M059J (cell line): ENCODE measurements around the gene GATA6. TPM values are rescaled to one million over a fixed set of nuclear protein-coding genes. Genes with fewer than 3 reads are reported as not detected.
A peak's percentile ranks its signal among the peaks of the same experiment; 100 is the strongest.

ENCODE experiments used
- DNase-seq: peaks from one replicate; pipeline ENCODE4 v3.0.0-alpha.2; 2012; ENCODE audit warnings: low read depth
- total RNA-seq: library from RNA; depleted of rRNA; stranded (reverse); fragments of >200 nt; shearing (Covaris generic); gene quantifications from 2 replicates; pipeline ENCODE4 v1.2.3, GENCODE V29; 2014

Gene GATA6
- total RNA-seq, 1 experiment from 2014 or later = 4.6 TPM

DNA sequence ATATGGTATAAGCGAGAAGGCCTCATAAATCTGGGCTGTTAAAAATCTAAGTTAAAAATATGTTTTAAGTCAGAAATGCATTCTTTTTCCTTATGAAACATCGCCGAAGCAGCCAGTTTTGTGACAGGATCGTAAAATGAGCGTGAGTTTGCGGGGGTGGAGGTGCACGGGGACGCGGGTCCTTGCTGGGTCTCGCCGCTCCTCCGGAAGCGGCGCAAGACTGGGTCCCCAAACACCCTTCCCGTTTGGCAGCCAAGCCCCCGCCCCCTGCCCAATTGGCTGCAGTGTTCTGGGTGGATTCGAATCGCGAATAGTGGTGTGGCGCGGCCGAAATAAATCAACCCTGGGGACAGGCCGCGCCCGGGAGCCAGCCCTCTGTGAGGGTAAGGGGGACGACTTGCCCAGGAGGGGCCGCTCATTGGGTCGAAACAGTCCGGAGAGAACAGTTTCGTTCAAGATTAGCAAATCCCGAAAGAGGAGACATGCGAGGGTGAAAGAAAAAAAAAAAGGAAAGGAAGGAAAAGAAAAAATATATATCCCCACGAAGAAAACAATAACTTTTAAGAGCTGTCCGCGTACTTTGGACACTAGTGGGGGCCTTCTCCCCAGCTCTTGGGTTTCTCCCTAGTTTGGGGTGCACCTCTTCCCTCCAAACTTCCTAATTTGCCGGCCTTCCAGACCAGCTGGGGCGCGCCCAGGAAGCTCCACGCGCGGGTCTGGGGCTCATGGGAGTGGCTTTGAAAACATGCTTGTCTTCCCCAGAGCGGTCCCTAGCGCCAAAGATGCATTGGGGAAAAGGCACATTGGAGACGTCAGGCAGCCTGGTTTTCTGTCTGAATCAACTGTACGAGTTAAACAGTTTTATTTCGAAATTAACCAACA, 3.1 kb upstream of the GATA6 start:
- no peak for DNase-seq

DNA sequence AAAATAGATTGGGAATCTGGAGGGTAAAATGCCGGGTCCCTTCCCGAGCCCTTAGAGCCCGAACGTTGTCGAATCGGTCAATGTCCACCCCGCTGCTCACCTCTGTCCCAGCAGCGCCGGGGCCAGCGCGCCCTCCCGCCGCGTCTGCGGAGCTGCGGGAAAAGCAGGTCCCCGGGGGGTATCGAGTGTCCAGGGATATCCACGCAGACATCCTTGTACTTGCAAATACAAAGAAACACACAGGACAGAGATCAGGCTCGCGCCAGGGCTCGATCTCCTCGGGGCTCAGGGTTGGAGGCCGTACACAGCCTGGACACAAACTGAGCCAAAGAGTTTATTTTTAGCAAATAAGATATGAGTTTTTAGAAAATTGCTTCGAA, 2.3 kb upstream of the GATA6 start:
- DNase-seq = no peak

DNA sequence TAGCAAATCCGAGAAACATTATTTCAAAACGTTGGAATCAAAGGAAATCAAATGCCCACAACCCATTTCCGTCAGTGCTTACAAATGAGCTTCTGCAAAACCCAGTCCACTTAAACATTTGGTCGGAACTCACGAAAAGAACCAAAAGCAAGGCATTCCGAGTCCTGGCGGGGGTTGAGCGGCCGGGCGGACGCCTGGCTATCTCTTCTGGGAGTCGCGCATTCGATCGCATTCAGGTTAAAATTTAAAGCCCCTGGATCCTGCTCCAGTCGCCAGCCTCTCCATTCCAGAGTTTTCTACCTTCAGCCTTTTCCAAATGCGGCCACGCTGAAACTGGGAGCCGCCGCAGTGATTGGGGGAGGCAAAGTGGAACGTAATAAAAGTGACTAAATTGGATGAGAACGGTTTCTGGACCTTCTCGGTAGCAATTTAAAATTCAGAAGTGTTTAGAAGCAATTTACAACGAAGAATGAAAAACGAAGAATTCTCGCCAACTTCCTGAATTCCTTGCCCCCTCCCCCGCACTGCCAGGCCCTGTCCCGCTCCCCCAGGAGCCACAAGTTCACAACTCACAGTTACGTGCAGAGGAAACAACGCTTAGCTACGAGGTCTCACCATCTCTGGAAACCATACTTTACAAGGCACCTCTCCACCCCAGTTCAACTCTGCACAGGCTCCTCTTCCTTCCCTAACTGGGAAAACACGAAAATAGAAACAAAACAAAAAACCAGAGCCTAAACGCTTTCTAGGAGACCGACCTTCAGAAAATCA, 1.7 kb upstream of the GATA6 start:
- DNase-seq = peak; percentile 30

DNA sequence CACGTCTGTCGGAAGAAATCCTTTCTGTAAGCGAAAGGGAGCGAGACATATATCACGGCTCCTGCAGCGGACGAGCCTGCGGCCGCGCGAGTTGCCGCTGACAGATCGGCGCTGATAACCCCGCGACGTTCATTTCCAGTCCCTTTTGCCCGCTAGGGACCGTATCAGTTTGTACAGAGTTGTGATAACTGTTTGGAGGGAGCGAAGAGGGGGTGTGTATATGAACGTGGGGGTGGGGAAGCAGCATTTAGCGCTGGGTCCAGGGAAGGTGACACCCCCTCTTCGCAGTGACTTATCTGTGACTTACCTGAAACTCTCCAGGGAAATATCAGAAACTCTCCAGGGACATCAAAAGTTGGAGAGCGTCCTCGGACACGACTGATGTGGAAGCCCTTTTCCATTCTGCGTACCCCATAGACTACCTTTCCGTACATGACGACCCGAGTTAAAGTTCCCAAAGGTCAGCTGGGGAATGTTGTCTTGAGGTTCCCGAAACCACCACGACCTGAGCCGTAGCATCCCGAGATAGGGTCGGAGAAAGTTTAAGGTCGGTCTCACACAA, 948 bp upstream of the GATA6 start:
- peak; percentile 39 for DNase-seq

DNA sequence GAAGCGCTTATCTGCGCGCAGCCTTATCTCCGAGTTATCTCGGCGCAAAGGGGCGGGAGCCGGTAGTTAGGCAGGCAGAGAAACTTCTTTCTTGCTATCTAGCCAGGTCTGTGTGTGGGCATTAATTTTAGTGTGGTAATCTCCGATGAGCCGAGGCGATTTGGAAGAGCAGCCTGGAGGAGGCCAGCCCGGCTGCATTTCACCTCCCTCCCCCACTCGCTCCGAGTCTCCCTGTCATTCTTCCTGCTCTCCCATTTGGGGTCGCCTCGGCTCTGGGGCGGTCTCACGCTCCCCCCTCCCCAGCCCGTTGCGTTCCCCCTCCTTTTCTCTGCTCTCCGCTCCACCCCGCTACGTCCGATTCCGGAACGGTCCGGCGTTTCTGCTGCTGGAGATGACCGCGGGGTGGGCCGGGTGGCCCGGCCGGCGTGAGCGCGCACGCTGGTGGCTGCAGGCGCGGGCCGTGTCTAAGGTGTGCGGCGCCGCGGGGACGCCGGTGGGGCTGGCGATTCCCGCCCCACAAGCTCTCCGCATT, 566 bp downstream of the GATA6 start:
- DNase-seq = peak; percentile 49

DNA sequence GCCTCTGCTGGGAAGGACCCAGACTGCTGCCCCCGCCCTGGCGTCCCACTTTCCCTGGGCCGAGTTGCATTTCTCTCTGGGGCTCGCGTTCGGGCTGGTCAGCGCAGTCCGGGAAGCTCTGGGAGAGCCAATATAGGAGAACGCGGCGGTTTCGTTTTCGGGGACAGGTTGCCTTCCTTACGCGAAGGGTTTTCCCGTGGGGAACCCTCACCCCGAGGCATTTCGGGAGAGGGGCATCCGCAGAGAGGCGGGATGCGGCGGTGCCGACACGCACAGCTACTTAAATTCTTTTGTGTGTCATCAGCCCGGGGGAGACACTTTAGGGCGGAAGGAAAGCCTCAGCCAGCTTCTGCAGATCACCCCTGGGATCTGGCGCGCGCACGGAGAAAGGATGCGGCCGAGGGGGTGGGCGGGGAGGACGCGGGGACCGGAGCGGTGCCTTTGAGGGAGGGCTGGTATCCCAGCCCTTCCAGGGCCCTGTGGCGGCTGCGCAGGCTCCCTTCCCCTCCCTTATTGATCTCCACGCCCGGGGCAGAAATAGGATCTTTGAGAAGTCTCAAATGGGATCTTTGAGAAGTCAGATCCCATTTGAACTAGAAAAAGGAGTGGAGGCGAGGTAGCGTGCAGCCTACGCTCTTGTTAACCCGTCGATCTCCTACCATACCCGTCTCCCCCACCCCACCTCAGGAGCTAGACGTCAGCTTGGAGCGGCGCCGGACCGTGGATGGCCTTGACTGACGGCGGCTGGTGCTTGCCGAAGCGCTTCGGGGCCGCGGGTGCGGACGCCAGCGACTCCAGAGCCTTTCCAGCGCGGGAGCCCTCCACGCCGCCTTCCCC, 1.2 kb downstream of the GATA6 start:
- DNase-seq = peak; percentile 79

DNA sequence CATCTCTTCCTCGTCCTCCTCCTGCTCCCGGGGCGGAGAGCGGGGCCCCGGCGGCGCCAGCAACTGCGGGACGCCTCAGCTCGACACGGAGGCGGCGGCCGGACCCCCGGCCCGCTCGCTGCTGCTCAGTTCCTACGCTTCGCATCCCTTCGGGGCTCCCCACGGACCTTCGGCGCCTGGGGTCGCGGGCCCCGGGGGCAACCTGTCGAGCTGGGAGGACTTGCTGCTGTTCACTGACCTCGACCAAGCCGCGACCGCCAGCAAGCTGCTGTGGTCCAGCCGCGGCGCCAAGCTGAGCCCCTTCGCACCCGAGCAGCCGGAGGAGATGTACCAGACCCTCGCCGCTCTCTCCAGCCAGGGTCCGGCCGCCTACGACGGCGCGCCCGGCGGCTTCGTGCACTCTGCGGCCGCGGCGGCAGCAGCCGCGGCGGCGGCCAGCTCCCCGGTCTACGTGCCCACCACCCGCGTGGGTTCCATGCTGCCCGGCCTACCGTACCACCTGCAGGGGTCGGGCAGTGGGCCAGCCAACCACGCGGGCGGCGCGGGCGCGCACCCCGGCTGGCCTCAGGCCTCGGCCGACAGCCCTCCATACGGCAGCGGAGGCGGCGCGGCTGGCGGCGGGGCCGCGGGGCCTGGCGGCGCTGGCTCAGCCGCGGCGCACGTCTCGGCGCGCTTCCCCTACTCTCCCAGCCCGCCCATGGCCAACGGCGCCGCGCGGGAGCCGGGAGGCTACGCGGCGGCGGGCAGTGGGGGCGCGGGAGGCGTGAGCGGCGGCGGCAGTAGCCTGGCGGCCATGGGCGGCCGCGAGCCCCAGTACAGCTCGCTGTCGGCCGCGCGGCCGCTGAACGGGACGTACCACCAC, 2.1 kb downstream of the GATA6 start:
- DNase-seq = no peak

DNA sequence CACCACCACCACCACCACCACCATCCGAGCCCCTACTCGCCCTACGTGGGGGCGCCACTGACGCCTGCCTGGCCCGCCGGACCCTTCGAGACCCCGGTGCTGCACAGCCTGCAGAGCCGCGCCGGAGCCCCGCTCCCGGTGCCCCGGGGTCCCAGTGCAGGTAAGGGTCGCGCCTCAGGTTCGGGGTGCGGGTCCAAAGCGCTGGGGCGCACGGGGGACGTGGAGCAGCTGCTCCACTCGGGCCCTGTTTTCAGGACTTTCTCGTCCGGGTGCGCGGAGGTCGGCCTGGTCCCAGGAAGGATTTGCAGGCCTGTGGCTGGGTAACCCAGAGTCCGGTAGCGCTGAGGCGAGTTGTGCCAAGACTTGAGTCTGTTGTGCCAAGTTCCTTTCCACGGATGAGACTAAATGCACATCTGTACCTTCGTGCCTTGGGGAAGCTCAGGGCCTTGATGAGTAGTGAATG, 2.8 kb downstream of the GATA6 start:
- DNase-seq = no peak

DNA sequence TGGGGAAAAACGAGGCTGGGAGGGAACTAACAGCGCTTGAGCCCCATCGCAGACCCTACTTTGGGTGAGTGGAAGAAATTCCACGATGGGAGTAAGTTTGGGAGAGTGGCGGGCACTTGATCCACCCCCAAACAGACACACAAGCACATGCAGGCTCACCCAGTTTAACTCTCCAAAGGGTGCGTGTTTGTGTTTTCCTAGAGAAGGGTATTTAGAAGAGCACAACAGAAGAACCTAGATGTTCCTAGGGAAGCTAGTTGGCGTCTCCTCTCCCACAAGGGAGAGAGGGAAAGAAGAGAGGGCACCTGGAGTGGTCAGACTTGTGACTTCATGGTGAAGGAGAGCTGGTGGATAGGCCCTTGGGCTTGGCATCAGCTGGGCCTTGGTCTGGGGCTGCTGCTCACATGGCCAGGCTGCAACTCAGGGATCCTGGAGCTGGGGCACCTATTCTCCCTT, 3.2 kb downstream of the GATA6 start:
- DNase-seq = no peak

DNA sequence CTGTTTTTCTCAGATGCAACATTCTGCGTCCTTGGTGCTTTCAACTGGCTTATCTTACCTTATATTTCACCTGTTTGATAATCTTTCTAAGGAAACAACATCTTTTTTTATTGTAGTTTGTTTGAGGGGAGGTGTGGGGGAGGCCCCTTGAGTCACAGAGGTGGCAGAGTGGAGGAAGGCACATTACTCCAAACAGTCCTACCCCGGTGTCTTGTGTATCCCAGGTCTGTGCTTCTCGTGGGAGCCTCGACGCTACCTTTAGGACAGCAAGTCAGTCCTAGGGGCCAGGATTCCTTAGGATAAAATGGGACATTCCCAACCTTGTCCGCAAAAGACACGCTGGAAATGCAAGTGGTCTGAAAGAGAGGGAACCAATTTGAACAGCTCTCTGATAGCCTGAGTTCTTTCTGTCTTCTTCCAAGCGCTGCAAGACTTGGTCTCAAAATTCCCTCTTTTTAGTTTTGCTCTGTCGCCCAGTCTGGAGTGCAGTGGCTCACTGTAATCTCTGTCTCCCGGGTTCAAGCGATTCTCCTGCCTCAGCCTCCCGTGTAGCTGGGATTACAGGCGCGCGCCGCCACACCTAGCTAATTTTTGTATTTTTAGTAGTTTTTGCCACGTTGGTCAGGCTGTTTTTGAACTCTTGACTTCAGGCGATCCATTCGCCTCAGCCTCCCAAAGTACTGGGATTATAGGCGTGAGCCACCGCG, 4.0 kb downstream of the GATA6 start:
- no peak for DNase-seq

DNA sequence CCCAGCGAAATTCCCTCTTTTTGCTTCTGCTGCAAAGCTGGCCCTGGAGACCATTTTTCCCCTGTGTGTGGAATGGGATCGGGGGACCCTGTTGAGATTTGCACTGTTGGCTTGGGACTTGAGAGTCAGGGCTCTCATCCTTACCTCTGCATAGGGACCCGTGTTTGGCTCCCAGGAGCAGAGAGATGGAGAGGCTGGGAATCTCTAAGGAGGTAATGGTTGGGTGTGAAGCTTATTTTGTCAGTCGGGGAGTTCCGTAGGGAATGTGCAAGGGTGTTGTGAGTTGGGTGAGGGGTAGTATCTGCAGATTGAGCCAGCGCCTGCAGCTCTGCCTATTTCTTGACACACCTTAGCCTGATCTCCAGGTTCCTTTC, 4.5 kb downstream of the GATA6 start:
- no peak for DNase-seq

DNA sequence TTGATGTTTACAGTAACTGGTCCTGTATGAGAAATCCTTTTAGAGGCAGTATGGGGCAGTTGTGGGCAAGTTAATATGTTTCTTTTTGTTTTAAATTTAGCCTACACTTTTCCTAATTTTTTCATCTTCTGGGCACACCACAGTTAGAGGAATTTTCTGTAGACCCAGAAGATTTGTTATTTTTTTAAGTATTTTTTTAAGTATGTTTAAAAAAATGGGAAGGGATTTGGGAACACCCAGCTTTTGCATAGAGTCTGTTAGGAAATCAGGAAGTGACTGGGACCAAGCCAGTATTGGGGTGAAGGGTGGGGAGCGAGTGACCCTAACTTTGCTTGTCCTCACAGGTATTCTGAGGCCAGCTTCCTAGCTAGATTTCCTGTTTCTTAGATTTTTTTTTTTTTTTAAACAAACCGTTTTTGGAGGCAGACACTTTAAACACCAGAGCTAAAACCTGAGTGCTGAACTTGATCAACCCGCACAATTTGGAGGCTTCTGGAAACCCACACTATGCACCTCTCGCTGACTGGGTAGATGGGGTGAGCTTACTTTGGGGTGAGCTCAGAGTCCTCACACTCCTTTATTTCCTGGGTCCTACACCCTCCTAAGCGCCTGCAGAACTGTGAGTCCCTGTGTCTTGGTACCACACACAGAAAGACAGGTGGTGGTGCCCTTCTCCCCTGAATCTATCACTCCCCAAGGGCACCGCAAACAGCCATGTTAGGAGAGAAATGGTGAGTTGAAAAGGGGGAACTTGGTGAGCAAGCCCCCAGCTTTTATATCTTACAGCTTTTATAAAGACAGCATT, 5.2 kb downstream of the GATA6 start:
- DNase-seq = peak; percentile 20

DNA sequence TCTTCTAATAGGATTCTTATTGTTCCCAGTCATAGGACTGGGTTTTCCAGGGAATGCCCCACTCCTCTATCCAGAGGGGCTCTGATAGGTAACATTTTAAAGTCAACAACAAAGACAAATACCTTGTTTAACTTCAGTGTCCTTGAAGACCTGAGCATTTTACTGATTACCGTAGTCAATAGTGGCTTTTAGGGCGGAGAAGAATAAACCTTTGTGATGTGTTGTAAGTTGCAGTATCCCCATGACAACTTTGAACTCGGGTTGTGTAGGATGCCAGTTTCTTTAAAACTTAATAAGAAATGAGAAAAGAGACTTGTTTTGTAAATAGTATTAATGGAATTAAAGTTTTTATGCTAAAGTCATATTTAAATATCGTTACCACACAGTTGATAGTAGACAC, 6.0 kb downstream of the GATA6 start:
- DNase-seq = no peak

DNA sequence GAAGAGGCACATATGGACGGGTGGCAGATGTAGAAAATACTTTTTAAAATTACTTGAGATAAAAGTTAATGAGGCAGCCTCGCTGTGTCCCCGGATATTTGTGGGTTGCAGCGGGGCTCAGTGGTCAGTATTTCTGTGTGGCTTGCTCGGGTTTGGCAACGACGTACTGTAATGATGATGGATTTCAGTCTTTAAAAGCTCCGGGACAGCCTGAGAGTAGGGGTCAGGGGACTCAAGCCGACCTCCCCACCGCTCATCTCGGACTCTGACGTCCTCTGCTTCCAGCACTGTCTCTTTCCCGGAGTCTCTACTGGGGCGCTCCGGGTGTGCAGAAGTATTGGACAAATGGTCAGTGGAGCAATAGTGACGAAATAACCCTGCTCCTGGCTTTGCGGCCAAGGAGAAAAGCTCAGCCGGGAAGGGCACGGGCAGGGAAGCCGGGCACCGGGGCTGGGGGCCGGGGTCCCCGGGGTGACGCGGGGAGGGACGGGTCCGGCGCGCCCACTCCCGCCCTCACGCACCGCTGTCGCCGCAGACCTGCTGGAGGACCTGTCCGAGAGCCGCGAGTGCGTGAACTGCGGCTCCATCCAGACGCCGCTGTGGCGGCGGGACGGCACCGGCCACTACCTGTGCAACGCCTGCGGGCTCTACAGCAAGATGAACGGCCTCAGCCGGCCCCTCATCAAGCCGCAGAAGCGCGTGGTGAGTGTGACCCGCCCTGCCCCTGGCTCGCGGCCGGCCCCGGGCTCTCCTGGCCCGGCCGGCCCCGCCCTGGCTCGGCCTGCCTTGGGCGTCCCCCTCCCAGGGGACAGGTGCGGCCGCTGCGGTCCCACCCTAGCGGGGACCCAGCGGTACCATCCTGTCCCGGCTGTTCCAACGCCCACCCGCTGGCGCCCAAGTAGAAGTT, 7.3 kb downstream of the GATA6 start:
- peak; percentile 25 for DNase-seq

DNA sequence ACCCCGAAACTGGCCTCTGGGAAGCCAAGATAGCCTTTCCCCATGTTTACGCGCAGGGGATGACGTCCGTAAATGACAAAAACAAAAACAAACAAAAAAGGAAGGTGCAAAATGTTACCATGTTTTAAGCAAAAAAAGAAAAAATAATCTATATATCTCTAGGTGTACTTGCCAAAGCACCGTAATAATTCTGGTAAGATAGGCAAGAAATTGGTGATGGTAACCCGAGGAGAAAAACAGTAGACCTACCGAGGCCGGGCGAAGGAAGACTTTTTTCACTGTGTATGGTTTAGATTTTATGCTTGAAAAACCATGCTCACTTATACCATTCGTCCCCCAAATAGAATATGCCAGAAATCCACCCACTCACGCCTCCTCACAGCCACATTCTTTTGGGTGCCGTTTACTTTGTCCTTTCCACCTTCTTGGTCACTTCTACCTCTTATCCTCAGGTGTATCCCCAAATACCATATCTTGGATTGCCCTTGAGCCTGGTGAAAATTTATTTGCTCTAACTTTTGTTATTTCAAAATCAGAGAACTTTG, 8.0 kb downstream of the GATA6 start:
- DNase-seq = no peak

DNA sequence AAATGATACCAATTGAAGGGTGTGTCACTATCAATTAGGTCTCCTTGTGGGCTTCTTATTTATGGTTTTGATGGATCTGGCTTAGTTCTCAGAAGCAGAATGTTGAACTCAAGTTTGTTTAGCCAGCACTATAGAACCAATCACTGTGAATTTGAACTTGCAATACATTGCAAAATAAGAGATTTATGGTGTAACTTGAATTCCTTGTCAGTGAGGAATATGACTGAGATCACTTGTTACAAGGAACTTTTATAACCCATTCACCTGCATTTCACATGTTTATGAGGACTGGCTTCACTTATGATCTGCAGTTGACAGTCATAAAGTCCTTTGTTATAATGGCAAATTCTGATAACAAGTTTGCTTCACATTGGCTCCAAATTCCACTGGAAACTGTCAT, 9.8 kb downstream of the GATA6 start:
- no peak for DNase-seq

DNA sequence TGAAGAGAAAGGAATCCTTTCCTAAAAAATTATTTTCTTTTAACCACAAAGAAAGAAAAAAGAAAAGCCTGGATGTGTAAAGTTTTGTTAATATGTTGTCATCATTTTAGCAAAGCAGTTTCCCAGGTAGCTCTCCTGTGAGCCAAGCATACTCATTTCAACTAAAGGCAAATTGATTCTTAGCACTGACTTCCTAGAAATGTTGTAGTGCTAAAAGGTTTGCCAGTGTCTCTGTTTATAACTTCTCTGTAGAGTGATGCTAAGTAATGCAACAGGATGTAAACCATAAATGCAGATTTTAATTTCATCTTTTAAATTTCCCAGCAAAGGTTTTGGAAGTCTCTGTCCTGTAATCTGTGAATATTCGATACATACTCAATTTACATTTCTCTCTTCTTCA, 10.2 kb downstream of the GATA6 start:
- DNase-seq = no peak

DNA sequence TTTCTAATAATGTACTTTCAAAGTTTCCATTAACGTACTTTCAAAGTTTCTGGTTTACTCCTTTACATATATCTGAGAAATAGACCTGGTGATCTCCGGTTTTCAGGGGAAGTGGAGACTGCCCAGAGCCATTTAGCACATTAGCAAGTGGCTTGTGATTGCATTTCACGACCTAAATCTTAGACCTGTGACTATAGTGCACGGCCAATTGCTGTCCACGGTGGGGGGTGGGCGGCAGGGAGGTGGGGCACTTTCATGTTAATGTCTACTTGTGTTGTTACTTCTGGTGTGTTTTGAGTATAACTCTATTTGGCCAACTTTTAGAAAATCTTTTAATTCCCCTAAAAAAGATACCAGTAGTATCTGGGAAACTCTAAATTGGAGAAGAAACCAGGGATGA, 11.3 kb downstream of the GATA6 start:
- DNase-seq = no peak
